ENCODE data around the gene ATP6V0D1.
"Not testable (repeated sequence)": the region's sequence is repeated elsewhere in the genome, so short reads cannot be mapped to it uniquely, and the experiment has no call there.

Gene ATP6V0D1

GRCh38 chr16:67517155-67517445 lies 36.1 kb upstream of the ATP6V0D1 start:
- CTCF ChIA-PET = interaction anchor here (0.6 kb wide), 1 partner anchor 53 kb away, joined by 5 read pairs; no protein-coding TSS in a partner anchor
- TF ChIP-seq LEF1 (IDR thresholded peaks at IDR 0.05; ENCODE audit: borderline replicate concordance) (no peak), ELF4 (IDR thresholded peaks at IDR 0.05) (no peak), SUZ12 (IDR thresholded peaks at IDR 0.05) (no peak), L3MBTL2 (conservative IDR thresholded peaks at IDR 0.05) (no peak), BHLHE40 (IDR thresholded peaks at IDR 0.05; ENCODE audit: borderline replicate concordance) (no peak), SP1 (IDR thresholded peaks at IDR 0.05) (no peak), HDGF (IDR thresholded peaks at IDR 0.05; ENCODE audit: borderline replicate concordance) (no peak), FOXM1 (IDR thresholded peaks at IDR 0.05; ENCODE audit: borderline replicate concordance) (no peak), FOXK2 (IDR thresholded peaks at IDR 0.05) (no peak), ZNF384 (IDR thresholded peaks at IDR 0.05) (no peak), TARDBP (IDR thresholded peaks at IDR 0.05) (no peak)
- DNase-seq (ENCODE audit: extremely low spot score) = no peak
- POLR2A ChIA-PET = interaction anchor here (0.8 to 2.2 kb wide), 2 partner anchors 36 to 143 kb away, joined by 3 to 7 read pairs; partner anchors contain the start of genes ACD and ATP6V0D1

DNA sequence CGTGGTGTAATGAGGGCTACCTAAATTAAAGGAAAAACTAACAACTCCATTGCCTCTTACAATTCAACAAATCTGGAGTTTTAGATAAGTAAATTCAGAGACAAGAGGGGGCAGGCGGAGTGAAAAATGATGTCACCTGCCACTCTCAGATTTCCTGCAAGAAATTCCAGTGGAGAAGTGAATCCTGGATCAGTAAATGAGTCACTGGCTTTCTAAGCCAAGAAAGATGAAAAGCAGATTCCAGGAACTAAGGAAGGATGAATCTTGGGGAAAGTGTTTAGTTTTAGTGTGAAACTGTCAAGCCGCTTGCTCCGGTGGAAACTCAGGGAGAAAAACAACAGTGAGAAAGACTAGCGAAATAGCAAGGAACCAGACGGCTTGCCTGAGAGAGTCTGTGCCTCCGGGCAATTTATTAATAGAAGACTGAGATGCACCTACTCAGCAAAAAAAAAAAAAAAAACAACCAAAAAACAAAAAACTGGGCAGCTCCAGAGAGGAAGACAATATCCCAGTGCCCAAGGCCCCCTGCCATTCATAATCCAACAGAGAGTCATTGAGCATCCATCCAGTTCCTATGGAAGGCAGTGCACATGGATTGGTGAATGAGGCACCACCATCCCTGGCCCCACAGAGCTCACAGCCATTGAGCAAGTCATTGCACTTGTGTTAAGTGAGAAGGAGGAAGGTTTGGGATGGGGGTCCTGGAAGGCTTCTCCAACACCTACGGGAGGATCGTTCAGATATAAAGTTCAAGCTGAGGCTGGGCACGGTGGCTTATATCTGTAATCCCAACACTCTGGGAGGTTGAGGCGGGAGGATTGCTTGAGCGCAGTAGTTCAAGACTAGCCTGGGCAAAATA lies 35.6 kb upstream of the ATP6V0D1 start:
- DNase-seq (ENCODE audit: extremely low spot score) = no peak
- ChIA-PET POLR2A (interaction anchor here (0.8 to 2.2 kb wide), 2 partner anchors 35 to 144 kb away, joined by 3 to 7 read pairs; partner anchors contain the start of genes ACD and ATP6V0D1), CTCF (interaction anchor here (0.6 to 1.2 kb wide), 3 partner anchors 10 to 54 kb away, joined by 3 to 6 read pairs (median 5); no protein-coding TSS in a partner anchor)
- TF ChIP-seq ZNF384 (IDR thresholded peaks at IDR 0.05) (no peak), CTBP1 (IDR thresholded peaks at IDR 0.05; ENCODE audit: borderline replicate concordance) (no peak), SP1 (IDR thresholded peaks at IDR 0.05) (no peak), TARDBP (IDR thresholded peaks at IDR 0.05) (no peak), FOXM1 (IDR thresholded peaks at IDR 0.05; ENCODE audit: borderline replicate concordance) (no peak), LEF1 (IDR thresholded peaks at IDR 0.05; ENCODE audit: borderline replicate concordance) (no peak), FOXK2 (IDR thresholded peaks at IDR 0.05) (no peak), ELF4 (IDR thresholded peaks at IDR 0.05) (no peak)

- ChIA-PET CTCF (interaction anchor here (0.7 to 1.5 kb wide), 10 partner anchors 18 to 130 kb away, joined by 3 to 11 read pairs (median 6); partner anchors contain the start of genes AGRP and ATP6V0D1), POLR2A (interaction anchor here (1.1 to 1.5 kb wide), 2 partner anchors 33 to 142 kb away, joined by 3 to 4 read pairs; partner anchors contain the start of gene ATP6V0D1)
- TF ChIP-seq FOXK2 (IDR thresholded peaks at IDR 0.05) (no peak), ZNF384 (IDR thresholded peaks at IDR 0.05) (peak; percentile 85)
- peak; percentile 57 for DNase-seq (ENCODE audit: extremely low spot score)
Measured at GRCh38 chr16:67514382-67514828, 33.4 kb upstream of the ATP6V0D1 start.

DNA sequence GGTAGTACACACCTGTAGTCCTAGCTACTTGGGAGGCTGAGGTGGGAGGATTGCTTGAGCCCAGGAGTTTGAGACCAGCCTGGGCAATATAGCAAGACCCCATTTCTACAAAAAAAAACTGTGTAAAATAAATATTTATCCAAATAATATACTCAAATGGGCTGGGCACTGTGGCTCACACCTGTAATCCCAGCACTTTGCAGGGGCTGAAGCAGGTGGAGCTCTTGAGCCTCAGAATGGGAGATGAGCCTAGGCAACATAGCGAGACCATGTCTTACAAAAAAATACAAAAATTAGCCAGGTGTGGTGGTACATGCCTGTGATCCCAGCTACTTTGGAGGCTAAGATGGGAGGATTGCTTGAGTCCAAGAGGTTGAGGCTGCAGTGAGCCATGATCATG lies 32.9 kb upstream of the ATP6V0D1 start:
- ChIA-PET POLR2A (interaction anchor here (1.1 to 1.5 kb wide), 2 partner anchors 33 to 143 kb away, joined by 3 to 4 read pairs; partner anchors contain the start of gene ATP6V0D1), CTCF (interaction anchor here (0.7 to 1.5 kb wide), 13 partner anchors 18 to 507 kb away, joined by 3 to 11 read pairs (median 6); partner anchors contain the start of genes AGRP and ATP6V0D1)
- not testable (repeated sequence) for DNase-seq (ENCODE audit: extremely low spot score)

- DNase-seq (ENCODE audit: extremely low spot score) = no peak
- CTCF ChIA-PET = no interaction called here
- POLR2A ChIA-PET = no interaction called here
- TF ChIP-seq ARNT (IDR thresholded peaks at IDR 0.05) (no peak), CTBP1 (IDR thresholded peaks at IDR 0.05; ENCODE audit: borderline replicate concordance) (no peak), BHLHE40 (IDR thresholded peaks at IDR 0.05; ENCODE audit: borderline replicate concordance) (no peak), SP1 (IDR thresholded peaks at IDR 0.05) (no peak), L3MBTL2 (conservative IDR thresholded peaks at IDR 0.05) (no peak), FOXK2 (IDR thresholded peaks at IDR 0.05) (no peak), LEF1 (IDR thresholded peaks at IDR 0.05; ENCODE audit: borderline replicate concordance) (no peak), ZNF384 (IDR thresholded peaks at IDR 0.05) (no peak), TARDBP (IDR thresholded peaks at IDR 0.05) (no peak), NFRKB (IDR thresholded peaks at IDR 0.05) (no peak), FOXA1 (IDR thresholded peaks at IDR 0.05) (no peak), HDGF (IDR thresholded peaks at IDR 0.05; ENCODE audit: borderline replicate concordance) (no peak), ELF4 (IDR thresholded peaks at IDR 0.05) (no peak), FOXM1 (IDR thresholded peaks at IDR 0.05; ENCODE audit: borderline replicate concordance) (no peak), SUZ12 (IDR thresholded peaks at IDR 0.05) (no peak)
- TF ChIP-seq, protein P1, sequence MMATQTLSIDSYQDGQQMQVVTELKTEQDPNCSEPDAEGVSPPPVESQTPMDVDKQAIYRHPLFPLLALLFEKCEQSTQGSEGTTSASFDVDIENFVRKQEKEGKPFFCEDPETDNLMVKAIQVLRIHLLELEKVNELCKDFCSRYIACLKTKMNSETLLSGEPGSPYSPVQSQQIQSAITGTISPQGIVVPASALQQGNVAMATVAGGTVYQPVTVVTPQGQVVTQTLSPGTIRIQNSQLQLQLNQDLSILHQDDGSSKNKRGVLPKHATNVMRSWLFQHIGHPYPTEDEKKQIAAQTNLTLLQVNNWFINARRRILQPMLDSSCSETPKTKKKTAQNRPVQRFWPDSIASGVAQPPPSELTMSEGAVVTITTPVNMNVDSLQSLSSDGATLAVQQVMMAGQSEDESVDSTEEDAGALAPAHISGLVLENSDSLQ (IDR thresholded peaks at IDR 0.05) = no peak
Measured at GRCh38 chr16:67509016-67509415, 28.1 kb upstream of the ATP6V0D1 start.

DNA sequence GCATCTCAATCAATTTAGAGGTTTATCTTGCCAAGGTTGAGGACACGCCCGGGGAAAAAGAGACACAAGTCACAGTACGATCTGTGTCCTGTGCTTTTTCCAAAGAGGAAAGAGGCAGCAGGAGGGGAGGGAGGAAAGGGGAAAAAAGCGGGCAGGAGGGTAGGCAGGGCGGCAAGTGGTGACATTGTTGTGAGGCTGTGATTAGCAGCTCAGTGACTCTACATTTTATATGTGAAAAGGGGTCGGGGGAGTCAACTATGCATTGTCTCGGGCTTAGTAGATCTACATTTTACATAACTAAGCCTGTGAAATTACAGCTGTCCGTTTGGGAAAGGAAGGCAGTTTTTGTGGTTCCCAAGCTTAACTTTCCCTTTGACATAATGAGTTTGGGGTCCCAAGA lies 25.5 kb upstream of the ATP6V0D1 start:
- no peak for DNase-seq (ENCODE audit: extremely low spot score)
- no peak for TF ChIP-seq FOXA1 (IDR thresholded peaks at IDR 0.05)
- ChIA-PET CTCF (interaction anchor here (0.6 kb wide), 1 partner anchor 16 kb away, joined by 3 read pairs; no protein-coding TSS in a partner anchor), POLR2A (no interaction called here)

DNA sequence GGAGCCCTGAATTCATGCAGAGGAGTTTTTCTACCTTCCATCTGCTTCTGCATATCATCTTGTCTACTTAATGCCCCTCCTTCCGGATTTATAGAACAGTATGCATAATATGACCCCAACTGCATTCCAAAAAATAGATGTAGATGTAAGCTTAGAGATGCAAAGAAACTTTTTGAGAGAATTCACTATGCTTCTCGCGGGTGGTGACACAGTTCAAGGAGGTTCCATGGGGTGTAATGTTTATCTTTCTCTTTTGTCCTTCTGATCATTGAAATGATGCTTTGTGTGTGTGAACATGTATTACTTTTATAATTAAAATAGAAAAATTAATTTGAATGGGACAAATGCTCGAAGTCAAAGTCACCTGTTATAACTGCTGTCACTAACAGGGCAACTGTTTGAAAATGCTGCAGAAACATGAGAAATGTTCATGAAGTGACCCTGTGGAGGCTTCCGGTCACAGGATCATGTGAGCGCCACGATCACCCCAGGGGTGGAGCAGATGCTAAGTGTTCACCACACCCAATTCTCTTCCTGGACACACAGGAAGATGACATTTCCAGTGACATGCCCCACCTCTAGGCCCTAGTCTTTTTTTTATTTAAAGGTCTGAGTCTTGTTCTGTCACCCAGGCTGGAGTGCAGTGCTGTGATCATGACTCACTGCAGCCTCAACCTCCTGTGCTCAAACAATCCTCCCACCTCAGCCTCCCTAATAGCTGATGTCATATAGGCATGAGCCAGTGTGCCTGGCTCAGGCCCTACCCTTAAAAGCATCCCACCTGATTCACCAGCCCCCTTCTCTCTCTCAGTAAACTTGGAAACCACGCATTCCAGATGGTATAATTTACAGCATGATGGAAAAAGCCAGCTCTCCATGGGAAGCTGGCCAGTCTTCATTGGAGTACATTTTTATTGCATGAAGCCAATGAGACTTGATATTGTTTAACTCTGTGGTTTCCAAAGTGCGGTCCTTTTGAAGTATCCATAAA lies 23.4 kb upstream of the ATP6V0D1 start:
- CTCF ChIA-PET = interaction anchor here (0.5 to 1.1 kb wide), 3 partner anchors 8 to 19 kb away, joined by 4 to 5 read pairs (median 4); no protein-coding TSS in a partner anchor
- TF ChIP-seq ZNF384 (IDR thresholded peaks at IDR 0.05) (no peak), FOXA1 (IDR thresholded peaks at IDR 0.05) (no peak), ELF4 (IDR thresholded peaks at IDR 0.05) (no peak), SUZ12 (IDR thresholded peaks at IDR 0.05) (no peak), ARNT (IDR thresholded peaks at IDR 0.05) (no peak), NFRKB (IDR thresholded peaks at IDR 0.05) (no peak), LEF1 (IDR thresholded peaks at IDR 0.05; ENCODE audit: borderline replicate concordance) (no peak), HDGF (IDR thresholded peaks at IDR 0.05; ENCODE audit: borderline replicate concordance) (no peak), FOXM1 (IDR thresholded peaks at IDR 0.05; ENCODE audit: borderline replicate concordance) (no peak), TARDBP (IDR thresholded peaks at IDR 0.05) (no peak), BHLHE40 (IDR thresholded peaks at IDR 0.05; ENCODE audit: borderline replicate concordance) (no peak), L3MBTL2 (conservative IDR thresholded peaks at IDR 0.05) (no peak), CTBP1 (IDR thresholded peaks at IDR 0.05; ENCODE audit: borderline replicate concordance) (no peak), FOXK2 (IDR thresholded peaks at IDR 0.05) (no peak), SP1 (IDR thresholded peaks at IDR 0.05) (no peak)
- TF ChIP-seq, protein P1 (IDR thresholded peaks at IDR 0.05) = no peak
- no peak for DNase-seq (ENCODE audit: extremely low spot score)
- POLR2A ChIA-PET = no interaction called here

Measured in HEK293T (cell line).